ENCODE measurements around the gene CPNE2.

GRCh38 chr16:57096793-57097192, 4.4 kb downstream of the CPNE2 start:
- TF ChIP-seq, protein P1, sequence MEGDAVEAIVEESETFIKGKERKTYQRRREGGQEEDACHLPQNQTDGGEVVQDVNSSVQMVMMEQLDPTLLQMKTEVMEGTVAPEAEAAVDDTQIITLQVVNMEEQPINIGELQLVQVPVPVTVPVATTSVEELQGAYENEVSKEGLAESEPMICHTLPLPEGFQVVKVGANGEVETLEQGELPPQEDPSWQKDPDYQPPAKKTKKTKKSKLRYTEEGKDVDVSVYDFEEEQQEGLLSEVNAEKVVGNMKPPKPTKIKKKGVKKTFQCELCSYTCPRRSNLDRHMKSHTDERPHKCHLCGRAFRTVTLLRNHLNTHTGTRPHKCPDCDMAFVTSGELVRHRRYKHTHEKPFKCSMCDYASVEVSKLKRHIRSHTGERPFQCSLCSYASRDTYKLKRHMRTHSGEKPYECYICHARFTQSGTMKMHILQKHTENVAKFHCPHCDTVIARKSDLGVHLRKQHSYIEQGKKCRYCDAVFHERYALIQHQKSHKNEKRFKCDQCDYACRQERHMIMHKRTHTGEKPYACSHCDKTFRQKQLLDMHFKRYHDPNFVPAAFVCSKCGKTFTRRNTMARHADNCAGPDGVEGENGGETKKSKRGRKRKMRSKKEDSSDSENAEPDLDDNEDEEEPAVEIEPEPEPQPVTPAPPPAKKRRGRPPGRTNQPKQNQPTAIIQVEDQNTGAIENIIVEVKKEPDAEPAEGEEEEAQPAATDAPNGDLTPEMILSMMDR (IDR thresholded peaks at IDR 0.05) = no peak
- TF ChIP-seq TCF7L2 (IDR thresholded peaks at IDR 0.05; ENCODE audit: low read depth, low read length) (no peak), SIN3A (IDR thresholded peaks at IDR 0.05; ENCODE audit: borderline replicate concordance, insufficient read depth, low read depth, low read length) (no peak)
- TF ChIP-seq, protein P2, sequence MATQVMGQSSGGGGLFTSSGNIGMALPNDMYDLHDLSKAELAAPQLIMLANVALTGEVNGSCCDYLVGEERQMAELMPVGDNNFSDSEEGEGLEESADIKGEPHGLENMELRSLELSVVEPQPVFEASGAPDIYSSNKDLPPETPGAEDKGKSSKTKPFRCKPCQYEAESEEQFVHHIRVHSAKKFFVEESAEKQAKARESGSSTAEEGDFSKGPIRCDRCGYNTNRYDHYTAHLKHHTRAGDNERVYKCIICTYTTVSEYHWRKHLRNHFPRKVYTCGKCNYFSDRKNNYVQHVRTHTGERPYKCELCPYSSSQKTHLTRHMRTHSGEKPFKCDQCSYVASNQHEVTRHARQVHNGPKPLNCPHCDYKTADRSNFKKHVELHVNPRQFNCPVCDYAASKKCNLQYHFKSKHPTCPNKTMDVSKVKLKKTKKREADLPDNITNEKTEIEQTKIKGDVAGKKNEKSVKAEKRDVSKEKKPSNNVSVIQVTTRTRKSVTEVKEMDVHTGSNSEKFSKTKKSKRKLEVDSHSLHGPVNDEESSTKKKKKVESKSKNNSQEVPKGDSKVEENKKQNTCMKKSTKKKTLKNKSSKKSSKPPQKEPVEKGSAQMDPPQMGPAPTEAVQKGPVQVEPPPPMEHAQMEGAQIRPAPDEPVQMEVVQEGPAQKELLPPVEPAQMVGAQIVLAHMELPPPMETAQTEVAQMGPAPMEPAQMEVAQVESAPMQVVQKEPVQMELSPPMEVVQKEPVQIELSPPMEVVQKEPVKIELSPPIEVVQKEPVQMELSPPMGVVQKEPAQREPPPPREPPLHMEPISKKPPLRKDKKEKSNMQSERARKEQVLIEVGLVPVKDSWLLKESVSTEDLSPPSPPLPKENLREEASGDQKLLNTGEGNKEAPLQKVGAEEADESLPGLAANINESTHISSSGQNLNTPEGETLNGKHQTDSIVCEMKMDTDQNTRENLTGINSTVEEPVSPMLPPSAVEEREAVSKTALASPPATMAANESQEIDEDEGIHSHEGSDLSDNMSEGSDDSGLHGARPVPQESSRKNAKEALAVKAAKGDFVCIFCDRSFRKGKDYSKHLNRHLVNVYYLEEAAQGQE (IDR thresholded peaks at IDR 0.05; ENCODE audit: insufficient read depth in 1 of 2, low read depth in 2 of 2, low read length in 1 of 2) = no peak
